Gastrocnemius medialis (tissue), 4 donors: ENCODE data around the gene OR2D3.

ENCODE experiments used
- POLR2A ChIP-seq, 2 donors: fragments of 450-650 bp; IDR thresholded peaks; one replicate each; pipeline ENCODE4 v1.6.1; 2017; ENCODE audit warnings: antibody characterized with exemption in 2 of 2, mild to moderate bottlenecking in 2 of 2, moderate library complexity in 2 of 2
- TF ChIP-seq, protein P1 (sequence below), 5 experiments: fragments of 450-650 bp in 3 of 5; fragments of 200-600 bp in 2 of 5; sonication (generic) in 2 of 5; IDR thresholded peaks in 4 of 5; conservative IDR thresholded peaks in 1 of 5; 1 replicate in 4 of 5; 2 replicates in 1 of 5; pipeline ENCODE4 v1.5.1; 2016 to 2019; ENCODE audit warnings: antibody characterized with exemption in 5 of 5, mild to moderate bottlenecking in 3 of 5, moderate library complexity in 3 of 5

DNA sequence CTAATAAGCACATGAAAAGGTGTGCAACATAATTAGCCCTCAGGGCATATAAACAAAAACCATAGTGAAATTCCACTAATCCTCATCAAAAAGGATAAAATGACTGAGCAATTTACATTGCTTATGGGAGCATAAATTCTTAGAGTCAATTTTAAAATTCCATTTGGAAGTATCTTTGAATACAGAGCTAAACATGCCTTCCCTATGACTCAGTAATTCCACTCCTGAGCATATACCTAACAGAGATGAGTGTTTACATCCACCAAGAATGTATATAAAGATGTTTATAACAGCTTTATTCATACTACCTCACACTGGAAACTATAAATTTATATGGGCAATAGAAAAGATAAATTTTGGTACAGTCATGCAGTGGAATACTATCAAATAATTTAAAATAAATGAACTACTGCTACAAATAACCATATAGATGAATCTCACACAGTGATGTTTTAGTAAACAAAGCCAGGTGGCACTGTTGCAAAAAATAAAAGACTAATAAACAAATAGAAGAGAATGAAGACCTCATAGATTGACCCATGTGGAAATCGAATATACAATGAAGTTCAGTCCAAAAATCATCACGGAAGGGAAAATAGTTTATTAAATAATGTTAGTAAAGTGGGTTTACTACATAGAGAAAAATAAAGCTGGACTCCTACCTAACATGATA is 20.3 kb upstream of the OR2D3 start:
- TF ChIP-seq, protein P1, sequence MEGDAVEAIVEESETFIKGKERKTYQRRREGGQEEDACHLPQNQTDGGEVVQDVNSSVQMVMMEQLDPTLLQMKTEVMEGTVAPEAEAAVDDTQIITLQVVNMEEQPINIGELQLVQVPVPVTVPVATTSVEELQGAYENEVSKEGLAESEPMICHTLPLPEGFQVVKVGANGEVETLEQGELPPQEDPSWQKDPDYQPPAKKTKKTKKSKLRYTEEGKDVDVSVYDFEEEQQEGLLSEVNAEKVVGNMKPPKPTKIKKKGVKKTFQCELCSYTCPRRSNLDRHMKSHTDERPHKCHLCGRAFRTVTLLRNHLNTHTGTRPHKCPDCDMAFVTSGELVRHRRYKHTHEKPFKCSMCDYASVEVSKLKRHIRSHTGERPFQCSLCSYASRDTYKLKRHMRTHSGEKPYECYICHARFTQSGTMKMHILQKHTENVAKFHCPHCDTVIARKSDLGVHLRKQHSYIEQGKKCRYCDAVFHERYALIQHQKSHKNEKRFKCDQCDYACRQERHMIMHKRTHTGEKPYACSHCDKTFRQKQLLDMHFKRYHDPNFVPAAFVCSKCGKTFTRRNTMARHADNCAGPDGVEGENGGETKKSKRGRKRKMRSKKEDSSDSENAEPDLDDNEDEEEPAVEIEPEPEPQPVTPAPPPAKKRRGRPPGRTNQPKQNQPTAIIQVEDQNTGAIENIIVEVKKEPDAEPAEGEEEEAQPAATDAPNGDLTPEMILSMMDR (IDR thresholded peaks at IDR 0.05 in 4 of 5, conservative IDR thresholded peaks at IDR 0.05 in 1 of 5): peak in 1 of 5 experiments; percentile 25
- no peak for TF ChIP-seq POLR2A (IDR thresholded peaks at IDR 0.05)
